GM21717 (cell line): ENCODE measurements around the gene THBS3.
"Not testable (repeated sequence)": the region's sequence is repeated elsewhere in the genome, so short reads cannot be mapped to it uniquely, and the experiment has no call there.

ENCODE experiments used
- ATAC-seq: cut with Tn5 transposase; IDR thresholded peaks from one replicate; pipeline ENCODE4 v1.9.1; 2021; ENCODE audit warnings: mild to moderate bottlenecking, moderate library complexity; ENCODE audit not compliant: unreplicated experiment

THBS3 gene

GRCh38 chr1:155207806-155208540 is at the start of gene THBS3:
THBS3 (minus strand) TSS chr1:155207897; CDS start chr1:155207876, 21 bp downstream.
- no peak for ATAC-seq

- ATAC-seq: no peak
Measured at GRCh38 chr1:155256058-155256852, 48.6 kb upstream of the THBS3 start.

GRCh38 chr1:155255243-155256007 is 47.7 kb upstream of the THBS3 start, which contains the start of gene ENTREP3:
ENTREP3 (minus strand) TSS chr1:155255483; CDS start chr1:155254877, 606 bp downstream.
- ATAC-seq: peak; percentile 47

GRCh38 chr1:155254714-155255242 is 47.1 kb upstream of the THBS3 start:
- ATAC-seq: no peak

GRCh38 chr1:155254228-155254713 is 46.6 kb upstream of the THBS3 start:
- no peak for ATAC-seq

GRCh38 chr1:155253797-155254196 is 46.1 kb upstream of the THBS3 start:
- no peak for ATAC-seq

- no peak for ATAC-seq
Measured at GRCh38 chr1:155253208-155253607, 45.5 kb upstream of the THBS3 start.

GRCh38 chr1:155251566-155251965 is 43.9 kb upstream of the THBS3 start:
- no peak for ATAC-seq

GRCh38 chr1:155250633-155251449 is 43.1 kb upstream of the THBS3 start:
- ATAC-seq: peak; percentile 53

- peak; percentile 5 for ATAC-seq
Measured at GRCh38 chr1:155250246-155250632, 42.5 kb upstream of the THBS3 start.

GRCh38 chr1:155247667-155248553 is 40.2 kb upstream of the THBS3 start:
- ATAC-seq: no peak

- not testable (repeated sequence) for ATAC-seq
Measured at GRCh38 chr1:155246796-155247195, 39.1 kb upstream of the THBS3 start.

- no peak for ATAC-seq
Measured at GRCh38 chr1:155245163-155245524, 37.4 kb upstream of the THBS3 start.

GRCh38 chr1:155244368-155245162 is 36.9 kb upstream of the THBS3 start:
- ATAC-seq: peak; percentile 79

- no peak for ATAC-seq
Measured at GRCh38 chr1:155242805-155243358, 35.2 kb upstream of the THBS3 start.

- no peak for ATAC-seq
Measured at GRCh38 chr1:155241841-155242264, 34.2 kb upstream of the THBS3 start.

- ATAC-seq: no peak
Measured at GRCh38 chr1:155241069-155241679, 33.5 kb upstream of the THBS3 start.
